ENCODE measurements around the gene PTMA.
"Not testable (repeated sequence)": the region's sequence is repeated elsewhere in the genome, so short reads cannot be mapped to it uniquely, and the experiment has no call there.

PTMA gene

DNA sequence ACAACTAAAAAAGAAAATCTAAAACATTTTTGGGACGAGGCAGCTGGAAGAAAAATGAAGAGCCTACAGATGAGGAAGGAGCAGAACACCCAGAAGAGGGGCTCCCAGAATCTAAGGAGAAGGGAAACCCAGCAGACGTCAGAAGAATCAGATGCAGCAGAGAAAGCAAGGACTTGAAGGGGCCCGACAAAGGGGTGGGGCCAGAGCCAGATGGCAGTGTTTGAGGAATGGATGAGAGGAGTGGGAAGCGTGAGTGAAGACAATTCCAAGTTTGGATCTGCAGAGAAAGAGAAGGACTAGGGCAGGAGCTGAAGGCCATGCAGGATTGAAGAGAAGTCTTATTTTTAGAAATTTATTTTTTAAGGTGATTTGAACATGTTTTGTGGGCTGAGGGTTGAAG is 19.3 kb downstream of the PTMA start:
- no peaks in the 10 kb centered on the region for H3K9me3 ChIP-seq (ENCODE audit: control insufficient read depth, low read depth, low read length)
- H3K27ac ChIP-seq (ENCODE audit: low read length), result no peak overlapping the region
- no peaks in the 10 kb centered on the region for H3K36me3 ChIP-seq (ENCODE audit: control insufficient read depth, low read depth, low read length)
- H3K4me3 ChIP-seq (ENCODE audit: low read length), result no peak overlapping the region
- no peaks in the 10 kb centered on the region for H3K27me3 ChIP-seq (ENCODE audit: control insufficient read depth, insufficient read depth, low read length)
- H3K4me1 ChIP-seq (ENCODE audit: control insufficient read depth, low read depth, low read length), result no peaks in the 10 kb centered on the region
- H3K9ac ChIP-seq (ENCODE audit: low read length), result no peak overlapping the region

DNA sequence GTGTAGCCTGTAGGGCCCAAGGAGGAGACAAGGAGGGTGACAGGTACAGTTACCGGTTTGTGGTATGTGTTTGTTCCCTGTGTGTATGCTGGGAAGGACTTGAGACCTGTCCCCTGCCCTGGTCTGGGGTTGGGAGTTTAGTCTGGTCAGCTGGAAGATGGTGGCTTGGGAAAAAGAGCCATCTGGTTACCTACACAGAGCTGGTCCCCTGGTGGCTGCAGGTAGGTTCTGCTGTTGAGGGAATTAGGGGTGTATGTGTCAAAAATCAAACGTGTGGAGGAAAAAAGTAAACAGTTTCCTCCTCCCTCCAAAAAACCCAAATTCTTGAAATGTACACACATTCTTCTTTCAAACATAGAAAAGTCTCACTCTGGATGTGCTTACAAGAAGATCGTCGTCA is 24.3 kb downstream of the PTMA start:
- Histone ChIP-seq H3K9me3 (ENCODE audit: control insufficient read depth, low read depth, low read length) (no peaks in the 10 kb centered on the region), H3K9ac (ENCODE audit: low read length) (no peak overlapping the region), H3K27ac (ENCODE audit: low read length) (no peak overlapping the region), H3K36me3 (ENCODE audit: control insufficient read depth, low read depth, low read length) (no peaks in the 10 kb centered on the region), H3K4me3 (ENCODE audit: low read length) (no peak overlapping the region), H3K4me1 (ENCODE audit: control insufficient read depth, low read depth, low read length) (no peaks in the 10 kb centered on the region), H3K27me3 (ENCODE audit: control insufficient read depth, insufficient read depth, low read length) (no peaks in the 10 kb centered on the region)

- no peaks in the 10 kb centered on the region for H3K27me3 ChIP-seq (ENCODE audit: control insufficient read depth, insufficient read depth, low read length)
- H3K27ac ChIP-seq (ENCODE audit: low read length), result no peak overlapping the region
- no peak overlapping the region for H3K4me3 ChIP-seq (ENCODE audit: low read length)
- H3K9ac ChIP-seq (ENCODE audit: low read length), result no peak overlapping the region
- H3K4me1 ChIP-seq (ENCODE audit: control insufficient read depth, low read depth, low read length), result no peaks in the 10 kb centered on the region
- no peaks in the 10 kb centered on the region for H3K36me3 ChIP-seq (ENCODE audit: control insufficient read depth, low read depth, low read length)
- H3K9me3 ChIP-seq (ENCODE audit: control insufficient read depth, low read depth, low read length), result no peaks in the 10 kb centered on the region
These were observed 29.4 kb downstream of the PTMA start for GRCh38 chr2:231737761-231738160.

DNA sequence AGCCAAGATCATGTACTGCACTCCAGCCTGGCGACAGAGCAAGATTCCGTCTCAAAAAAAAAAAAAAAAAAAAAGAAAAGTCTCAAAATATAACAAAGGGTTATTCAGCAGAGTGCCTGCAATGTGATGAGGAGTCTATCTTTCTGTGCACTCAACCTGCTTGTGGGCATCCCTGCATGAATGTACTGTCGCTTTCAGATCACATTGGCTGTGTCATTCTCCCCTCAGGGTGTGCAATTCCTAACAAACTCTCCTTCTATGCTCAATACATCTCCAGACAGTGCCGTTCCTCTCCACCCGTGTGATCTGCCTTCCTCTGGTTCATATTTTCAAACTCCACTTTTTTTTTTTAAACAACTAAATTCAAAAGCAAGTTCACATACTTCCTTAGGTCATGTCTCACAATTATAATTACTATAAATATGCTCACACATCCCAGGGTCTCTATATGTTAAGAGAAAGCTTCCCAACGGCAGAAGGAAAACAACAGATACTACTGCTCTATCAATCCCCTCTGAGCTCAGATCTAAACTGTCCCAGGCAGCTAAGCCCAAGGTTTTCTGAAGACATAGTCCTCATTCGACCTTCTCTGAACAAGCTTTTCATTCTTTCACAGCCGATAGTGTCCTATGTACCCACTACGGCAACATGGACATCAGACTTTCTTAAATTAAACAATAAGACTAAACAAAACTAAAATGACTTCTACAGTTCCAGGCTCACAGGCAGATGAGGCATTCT is 35.2 kb downstream of the PTMA start:
- Histone ChIP-seq H3K4me1 (ENCODE audit: control insufficient read depth, low read depth, low read length) (peaks cover 11% of the 10 kb centered on the region), H3K27ac (ENCODE audit: low read length) (no peak overlapping the region)

GRCh38 chr2:231745303-231746038 is 37.1 kb downstream of the PTMA start:
- H3K4me1 ChIP-seq (ENCODE audit: control insufficient read depth, low read depth, low read length), result peaks cover 15% of the 10 kb centered on the region
- peak overlapping the region; percentile 30 for H3K4me3 ChIP-seq (ENCODE audit: low read length)
- no peaks in the 10 kb centered on the region for H3K9me3 ChIP-seq (ENCODE audit: control insufficient read depth, low read depth, low read length)
- H3K27me3 ChIP-seq (ENCODE audit: control insufficient read depth, insufficient read depth, low read length), result no peaks in the 10 kb centered on the region
- peak overlapping the region; percentile 34 for H3K27ac ChIP-seq (ENCODE audit: low read length)
- no peak overlapping the region for H3K9ac ChIP-seq (ENCODE audit: low read length)
- no peaks in the 10 kb centered on the region for H3K36me3 ChIP-seq (ENCODE audit: control insufficient read depth, low read depth, low read length)

More for the DNA sequence above, 35.2 kb downstream of the PTMA start:
- H3K27me3 ChIP-seq (ENCODE audit: control insufficient read depth, insufficient read depth, low read length), result no peaks in the 10 kb centered on the region
- no peaks in the 10 kb centered on the region for H3K36me3 ChIP-seq (ENCODE audit: control insufficient read depth, low read depth, low read length)
- H3K4me3 ChIP-seq (ENCODE audit: low read length), result no peak overlapping the region
- H3K9me3 ChIP-seq (ENCODE audit: control insufficient read depth, low read depth, low read length), result no peaks in the 10 kb centered on the region
- H3K9ac ChIP-seq (ENCODE audit: low read length), result no peak overlapping the region

DNA sequence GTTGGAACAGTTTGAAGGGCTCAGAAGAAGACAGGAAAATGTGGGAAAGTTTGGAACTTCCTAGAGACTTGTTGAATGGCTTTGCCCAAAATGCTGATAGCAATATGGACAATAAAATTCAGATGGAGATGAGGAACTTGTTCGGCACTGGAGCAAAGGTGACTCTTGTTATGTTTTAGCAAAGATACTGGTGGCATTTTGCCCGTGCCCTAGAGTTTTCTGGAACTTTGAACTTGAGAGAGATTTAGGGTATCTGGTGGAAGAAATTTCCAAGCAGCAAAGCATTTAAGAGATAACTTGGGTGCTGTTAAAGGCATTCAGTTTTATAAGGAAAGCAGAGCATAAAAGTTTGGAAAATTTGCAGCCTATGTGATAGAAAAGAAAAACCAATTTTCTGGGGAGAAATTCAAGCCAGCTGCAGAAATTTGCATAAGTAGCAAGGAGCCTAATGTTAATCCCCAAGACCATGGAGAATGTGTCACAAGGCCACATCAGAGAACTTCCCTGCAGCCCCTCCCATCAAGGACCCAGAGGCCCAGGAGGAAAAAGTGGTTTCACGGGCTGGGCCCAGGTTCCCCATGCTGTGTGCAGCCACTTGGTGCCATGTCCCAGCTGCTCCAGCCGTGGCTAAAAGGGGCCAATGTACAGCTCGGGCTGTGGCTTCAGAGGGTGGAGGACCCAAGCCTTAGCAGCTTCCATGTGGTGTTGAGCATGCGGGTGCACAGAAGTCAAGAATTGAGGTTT is 40.0 kb downstream of the PTMA start:
- not testable (repeated sequence) for H3K27me3 ChIP-seq (ENCODE audit: control insufficient read depth, insufficient read depth, low read length); H3K9me3 ChIP-seq (ENCODE audit: control insufficient read depth, low read depth, low read length); H3K9ac ChIP-seq (ENCODE audit: low read length); H3K4me3 ChIP-seq (ENCODE audit: low read length); H3K27ac ChIP-seq (ENCODE audit: low read length); H3K36me3 ChIP-seq (ENCODE audit: control insufficient read depth, low read depth, low read length)
- H3K4me1 ChIP-seq (ENCODE audit: control insufficient read depth, low read depth, low read length), result peaks cover 15% of the 10 kb centered on the region

- not testable (repeated sequence) for H3K9ac ChIP-seq (ENCODE audit: low read length); H3K27me3 ChIP-seq (ENCODE audit: control insufficient read depth, insufficient read depth, low read length); H3K4me3 ChIP-seq (ENCODE audit: low read length); H3K27ac ChIP-seq (ENCODE audit: low read length); H3K9me3 ChIP-seq (ENCODE audit: control insufficient read depth, low read depth, low read length); H3K36me3 ChIP-seq (ENCODE audit: control insufficient read depth, low read depth, low read length)
- H3K4me1 ChIP-seq (ENCODE audit: control insufficient read depth, low read depth, low read length), result peaks cover 15% of the 10 kb centered on the region
These were observed 40.7 kb downstream of the PTMA start for GRCh38 chr2:231749016-231749415.

GRCh38 chr2:231751042-231751815 is 42.9 kb downstream of the PTMA start:
- H3K27ac ChIP-seq (ENCODE audit: low read length), result no peak overlapping the region
- H3K4me1 ChIP-seq (ENCODE audit: control insufficient read depth, low read depth, low read length), result peaks cover 4% of the 10 kb centered on the region
- H3K9me3 ChIP-seq (ENCODE audit: control insufficient read depth, low read depth, low read length), result no peaks in the 10 kb centered on the region
- H3K36me3 ChIP-seq (ENCODE audit: control insufficient read depth, low read depth, low read length), result no peaks in the 10 kb centered on the region
- no peak overlapping the region for H3K9ac ChIP-seq (ENCODE audit: low read length)
- H3K4me3 ChIP-seq (ENCODE audit: low read length), result no peak overlapping the region
- H3K27me3 ChIP-seq (ENCODE audit: control insufficient read depth, insufficient read depth, low read length), result no peaks in the 10 kb centered on the region

DNA sequence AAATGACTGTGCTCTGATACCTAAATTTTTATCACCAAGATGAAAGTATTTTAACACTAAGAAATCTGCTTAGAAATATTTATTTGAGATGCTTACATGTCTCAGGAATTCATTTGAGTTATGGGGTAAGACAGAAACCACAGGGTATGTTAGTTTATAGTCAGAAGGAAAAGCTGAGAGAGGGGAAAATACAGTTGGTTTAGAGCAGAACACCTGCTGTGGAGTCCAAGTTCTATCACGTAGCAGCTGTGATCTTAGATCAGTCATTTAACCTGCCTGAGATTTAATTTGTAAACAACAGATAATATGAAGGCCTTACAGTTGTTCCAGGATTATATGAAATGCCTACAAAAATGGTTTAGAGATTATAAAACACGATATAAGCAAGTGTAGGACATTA is 43.7 kb downstream of the PTMA start:
- Histone ChIP-seq H3K9ac (ENCODE audit: low read length) (no peak overlapping the region), H3K27ac (ENCODE audit: low read length) (no peak overlapping the region), H3K4me1 (ENCODE audit: control insufficient read depth, low read depth, low read length) (peaks cover 4% of the 10 kb centered on the region), H3K27me3 (ENCODE audit: control insufficient read depth, insufficient read depth, low read length) (no peaks in the 10 kb centered on the region), H3K9me3 (ENCODE audit: control insufficient read depth, low read depth, low read length) (no peaks in the 10 kb centered on the region), H3K36me3 (ENCODE audit: control insufficient read depth, low read depth, low read length) (no peaks in the 10 kb centered on the region), H3K4me3 (ENCODE audit: low read length) (no peak overlapping the region)

- H3K4me3 ChIP-seq (ENCODE audit: low read length), result no peak overlapping the region
- no peak overlapping the region for H3K9ac ChIP-seq (ENCODE audit: low read length)
- H3K9me3 ChIP-seq (ENCODE audit: control insufficient read depth, low read depth, low read length), result no peaks in the 10 kb centered on the region
- H3K36me3 ChIP-seq (ENCODE audit: control insufficient read depth, low read depth, low read length), result no peaks in the 10 kb centered on the region
- H3K27ac ChIP-seq (ENCODE audit: low read length), result no peak overlapping the region
- H3K27me3 ChIP-seq (ENCODE audit: control insufficient read depth, insufficient read depth, low read length), result no peaks in the 10 kb centered on the region
- H3K4me1 ChIP-seq (ENCODE audit: control insufficient read depth, low read depth, low read length), result no peaks in the 10 kb centered on the region
These were observed 53.4 kb downstream of the PTMA start for GRCh38 chr2:231761735-231762134.
